AG04450 (cell line): Measurements from ENCODE around the gene LPIN1. TPM values are rescaled to one million over a fixed set of nuclear protein-coding genes. Genes with fewer than 3 reads are reported as not detected.

Experiments used
- CTCF ChIA-PET: fragments of 300-600, 350-600 bp; formaldehyde crosslinking; extraction: SDS; loops from one replicate; lab custom pipeline; 2022; ENCODE audit warnings: antibody characterized with exemption, inconsistent platforms; lab: Charles Lee
- POLR2A ChIA-PET: fragments of 350-600 bp; formaldehyde crosslinking; extraction: SDS; loops from one replicate; lab custom pipeline; 2021; ENCODE audit warnings: antibody characterized with exemption, inconsistent platforms; lab: Yijun Ruan, JAX
- DNase-seq: peaks from one replicate; pipeline ENCODE4 v3.0.0-alpha.2; 2011; ENCODE audit warnings: low read depth, low spot score
- H3K27ac ChIP-seq: one replicate; pipeline ENCODE4 v1.5.1; 2012; ENCODE audit warnings: low read depth, low read length, control low read depth
- H3K27me3 ChIP-seq: one replicate; pipeline ENCODE4 v1.6.0; 2012; ENCODE audit warnings: low read length; ENCODE audit not compliant: control insufficient read depth, insufficient read depth
- H3K4me3 ChIP-seq: 2 replicates; pipeline ENCODE4 v1.5.1; 2011; ENCODE audit warnings: mild to moderate bottlenecking, low read depth, low read length, control low read depth
- H3K9me3 ChIP-seq: 2 replicates; pipeline ENCODE4 v1.5.1; 2012; ENCODE audit warnings: low read length; ENCODE audit not compliant: control insufficient read depth, insufficient read depth
- polyA plus RNA-seq: library from polyadenylated mRNA; depleted of rRNA; stranded (reverse); fragments of >200 nt; gene quantifications from 2 replicates; pipeline ENCODE4 v1.2.3, GENCODE V29; 2011
- TF ChIP-seq, protein P1 (sequence below): IDR thresholded peaks from 2 replicates; pipeline ENCODE4 v1.5.1; 2011; ENCODE audit warnings: low read depth, low read length, control low read depth, inconsistent platforms

Gene LPIN1
- polyA plus RNA-seq, 1 experiment, result 40.5 TPM

DNA sequence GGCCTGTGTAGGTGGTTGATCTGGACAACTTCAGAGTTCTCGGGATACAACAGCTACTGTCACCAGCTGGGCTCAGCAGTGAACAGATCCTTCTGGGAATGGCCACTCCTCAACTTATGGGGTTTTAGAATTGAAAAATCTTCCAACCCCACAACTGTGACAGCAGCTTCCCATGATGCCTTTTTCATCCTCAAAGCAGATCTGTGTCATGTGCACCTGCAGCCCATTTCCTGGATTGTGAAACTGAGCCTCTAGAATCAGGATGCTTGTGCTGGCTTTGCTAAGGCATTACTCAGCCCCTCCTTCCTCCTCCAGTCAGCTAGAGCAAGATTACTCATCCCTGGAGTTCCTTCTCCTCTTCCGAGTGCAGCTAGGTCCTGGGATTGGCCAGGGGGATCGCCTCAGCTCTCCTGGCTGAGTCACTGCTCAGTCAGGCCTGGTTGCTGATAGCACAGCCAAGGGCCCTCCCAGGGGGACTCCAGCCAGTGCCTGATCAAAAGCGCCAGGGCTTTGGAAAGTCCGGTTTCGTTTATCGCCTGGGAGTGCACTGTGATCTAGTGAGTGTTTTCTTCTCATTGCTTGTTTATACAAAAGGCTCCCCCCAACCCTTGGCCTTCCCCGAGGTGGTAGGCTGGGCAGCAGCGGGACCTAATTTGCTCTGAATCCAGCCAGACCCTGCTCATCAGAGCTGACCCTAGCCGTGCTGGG, 2.4 kb upstream of the LPIN1 start:
- ChIA-PET CTCF (interaction anchor here (0.6 to 3.4 kb wide), 11 partner anchors 10 to 63 kb away, joined by 3 to 21 read pairs (median 3); no protein-coding TSS in a partner anchor), POLR2A (interaction anchor here (0.6 to 1.0 kb wide), 6 partner anchors 25 to 67 kb away, joined by 3 read pairs; no protein-coding TSS in a partner anchor)
- TF ChIP-seq, protein P1, sequence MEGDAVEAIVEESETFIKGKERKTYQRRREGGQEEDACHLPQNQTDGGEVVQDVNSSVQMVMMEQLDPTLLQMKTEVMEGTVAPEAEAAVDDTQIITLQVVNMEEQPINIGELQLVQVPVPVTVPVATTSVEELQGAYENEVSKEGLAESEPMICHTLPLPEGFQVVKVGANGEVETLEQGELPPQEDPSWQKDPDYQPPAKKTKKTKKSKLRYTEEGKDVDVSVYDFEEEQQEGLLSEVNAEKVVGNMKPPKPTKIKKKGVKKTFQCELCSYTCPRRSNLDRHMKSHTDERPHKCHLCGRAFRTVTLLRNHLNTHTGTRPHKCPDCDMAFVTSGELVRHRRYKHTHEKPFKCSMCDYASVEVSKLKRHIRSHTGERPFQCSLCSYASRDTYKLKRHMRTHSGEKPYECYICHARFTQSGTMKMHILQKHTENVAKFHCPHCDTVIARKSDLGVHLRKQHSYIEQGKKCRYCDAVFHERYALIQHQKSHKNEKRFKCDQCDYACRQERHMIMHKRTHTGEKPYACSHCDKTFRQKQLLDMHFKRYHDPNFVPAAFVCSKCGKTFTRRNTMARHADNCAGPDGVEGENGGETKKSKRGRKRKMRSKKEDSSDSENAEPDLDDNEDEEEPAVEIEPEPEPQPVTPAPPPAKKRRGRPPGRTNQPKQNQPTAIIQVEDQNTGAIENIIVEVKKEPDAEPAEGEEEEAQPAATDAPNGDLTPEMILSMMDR, result no peak
- Histone ChIP-seq H3K4me3 (peak overlapping the region; percentile 52), H3K27ac (peak overlapping the region; percentile 90), H3K27me3 (no peaks in the 10 kb centered on the region), H3K9me3 (no peaks in the 10 kb centered on the region; the same call in 1 of the 2 replicates)
- peak; percentile 99 for DNase-seq

DNA sequence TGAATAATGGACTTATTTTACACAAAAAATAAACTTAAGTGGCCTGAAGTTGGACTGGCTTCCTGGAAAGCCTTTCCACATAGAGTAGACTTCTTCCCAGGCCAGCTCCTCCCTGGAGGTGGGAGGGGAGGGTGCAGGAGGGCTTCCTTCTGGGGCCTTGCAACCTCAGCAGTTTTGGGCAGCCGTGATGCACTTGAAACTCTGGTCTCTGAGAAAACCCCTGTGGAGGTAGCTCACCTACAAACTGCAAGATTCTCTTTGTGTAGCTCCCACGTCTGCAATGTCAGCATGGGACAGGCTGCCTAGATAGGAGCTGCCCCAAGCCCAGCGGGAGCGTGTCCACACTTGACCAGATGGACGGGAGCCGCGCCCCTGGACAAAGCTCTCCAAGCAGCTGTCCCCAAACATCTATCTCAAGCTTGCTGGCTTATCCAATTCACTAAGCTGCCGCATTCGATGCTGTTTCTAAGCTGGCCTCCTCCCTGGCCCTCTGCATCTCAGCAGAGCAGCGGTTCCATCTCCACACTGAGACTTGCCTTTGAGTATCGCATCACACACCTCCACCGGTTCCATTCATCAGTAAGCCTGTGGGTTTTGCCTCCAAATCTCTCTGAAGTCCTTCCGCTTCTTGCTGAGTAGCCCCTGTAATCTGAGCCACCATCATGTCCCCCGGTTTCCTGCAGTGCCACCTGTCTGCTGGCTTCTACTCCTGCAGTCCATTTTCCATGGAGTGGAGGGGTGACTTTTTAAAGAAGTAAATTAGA, 1.6 kb upstream of the LPIN1 start:
- Histone ChIP-seq H3K27me3 (no peaks in the 10 kb centered on the region), H3K9me3 (no peaks in the 10 kb centered on the region; the same call in 1 of the 2 replicates), H3K4me3 (peak overlapping the region; percentile 52), H3K27ac (peak overlapping the region; percentile 90)
- POLR2A ChIA-PET, result interaction anchor here (0.9 to 1.0 kb wide), 2 partner anchors 24 to 46 kb away, joined by 3 read pairs; no protein-coding TSS in a partner anchor
- DNase-seq, result no peak
- TF ChIP-seq, protein P1, result peak; percentile 53
- CTCF ChIA-PET, result interaction anchor here (0.6 to 3.4 kb wide), 12 partner anchors 9 to 64 kb away, joined by 3 to 21 read pairs (median 3); no protein-coding TSS in a partner anchor

GRCh38 chr2:11745613-11746375, 638 bp upstream of the LPIN1 start:
- Histone ChIP-seq H3K27me3 (no peaks in the 10 kb centered on the region), H3K4me3 (peak overlapping the region; percentile 32), H3K27ac (no peak overlapping the region), H3K9me3 (no peaks in the 10 kb centered on the region; the same call in 1 of the 2 replicates)
- POLR2A ChIA-PET, result interaction anchor here (1.6 to 1.8 kb wide), 2 partner anchors 35 to 280 kb away, joined by 4 to 7 read pairs; partner anchors contain the start of gene E2F6
- no peak for DNase-seq
- TF ChIP-seq, protein P1, result no peak
- CTCF ChIA-PET, result interaction anchor here (1.3 to 3.4 kb wide), 2 partner anchors 26 to 34 kb away, joined by 3 to 21 read pairs; no protein-coding TSS in a partner anchor

DNA sequence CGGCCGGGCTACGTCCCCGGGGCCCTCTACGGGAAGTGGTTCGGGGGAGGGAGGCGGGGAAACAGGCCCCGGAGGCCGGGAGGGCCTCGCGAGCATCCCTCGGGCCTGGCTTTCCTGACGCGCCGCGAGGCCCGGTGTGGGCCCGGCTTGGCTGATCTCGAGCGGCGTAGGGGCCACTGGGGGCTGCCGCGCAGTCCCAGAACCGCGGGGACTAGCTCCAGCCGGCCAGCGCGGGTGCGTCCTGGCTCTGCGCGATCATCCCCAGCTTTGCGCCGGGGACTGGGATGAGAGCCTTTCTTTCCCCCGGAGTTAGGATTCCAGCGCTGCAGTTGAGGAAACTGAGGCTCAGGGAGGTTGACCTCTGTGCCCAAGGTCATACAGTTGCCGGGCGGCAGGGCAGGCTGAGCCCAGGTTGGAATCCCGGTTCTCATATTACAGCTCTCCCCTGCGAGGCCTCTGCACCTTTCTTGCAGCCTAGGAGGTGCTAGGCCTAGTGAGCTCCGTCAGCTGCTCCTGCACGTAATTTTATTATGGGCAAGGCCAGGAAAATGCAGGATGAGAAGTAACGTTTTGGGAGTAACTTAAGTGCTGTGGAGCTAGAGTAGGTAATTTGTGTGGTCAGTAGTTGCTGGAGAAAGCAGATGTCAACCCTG, 501 bp downstream of the LPIN1 start:
- no peak for DNase-seq
- Histone ChIP-seq H3K27ac (peak overlapping the region; percentile 61), H3K9me3 (no peaks in the 10 kb centered on the region; the same call in 1 of the 2 replicates), H3K4me3 (peak overlapping the region; percentile 89), H3K27me3 (no peaks in the 10 kb centered on the region)
- ChIA-PET CTCF (interaction anchor here (0.6 to 3.4 kb wide), 8 partner anchors 8 to 606 kb away, joined by 3 to 21 read pairs (median 4); no protein-coding TSS in a partner anchor), POLR2A (interaction anchor here (0.6 to 1.8 kb wide), 3 partner anchors 12 to 281 kb away, joined by 3 to 7 read pairs (median 4); partner anchors contain the start of gene E2F6)
- TF ChIP-seq, protein P1, result no peak
